ENCODE data around the gene NT5DC4.

GRCh38 chr2:112772322-112772721, 51.5 kb downstream of the NT5DC4 start:
- TF ChIP-seq EZH2 (IDR thresholded peaks at IDR 0.05; ENCODE audit: insufficient read depth, poor library complexity, severe bottlenecking) (no peak), EZH2phosphoT487 (IDR thresholded peaks at IDR 0.05; ENCODE audit: insufficient read depth, low read depth) (no peak)

Data from GM23248 (cell line).